H1 (cell line): ENCODE results near the gene CCNL2. TPM values are rescaled to one million over a fixed set of nuclear protein-coding genes. Genes with fewer than 3 reads are reported as not detected.
A peak's percentile ranks its signal among the peaks of the same experiment; 100 is the strongest.

Source experiments
- ASH2L ChIP-seq: fragments of 200-600, 300-600 bp; sonication (generic); IDR thresholded peaks from one replicate; pipeline ENCODE4 v1.7.1; 2017; ENCODE audit warnings: low read length
- BCL11A ChIP-seq, 2 experiments: IDR thresholded peaks; one replicate each; pipeline ENCODE4 v1.6.1; 2011; ENCODE audit warnings: low read depth in 2 of 2, low read length in 2 of 2, mild to moderate bottlenecking in 2 of 2
- CBX5 ChIP-seq: fragments of 300-800, 300-1000 bp; sonication (generic); IDR thresholded peaks from 2 replicates; pipeline ENCODE4 v1.7.1; 2016; ENCODE audit warnings: antibody characterized with exemption, low read length, low read depth
- CHD1 ChIP-seq: IDR thresholded peaks from 2 replicates; pipeline ENCODE4 v1.6.1; 2012; ENCODE audit warnings: low read depth, low read length, improper control_type of control experiment
- CHD2 ChIP-seq: IDR thresholded peaks from 2 replicates; pipeline ENCODE4 v1.6.1; 2012; ENCODE audit warnings: low read length, improper control_type of control experiment
- CREB1 ChIP-seq: IDR thresholded peaks from 2 replicates; pipeline ENCODE4 v1.6.1; 2012; ENCODE audit warnings: inconsistent platforms
- CTBP2 ChIP-seq: IDR thresholded peaks from 2 replicates; pipeline ENCODE4 v1.7.0; 2011; ENCODE audit warnings: borderline replicate concordance, mild to moderate bottlenecking, moderate library complexity, mixed read lengths, low read length; ENCODE audit not compliant: insufficient read depth, insufficient read length
- EGR1 ChIP-seq: IDR thresholded peaks from 2 replicates; pipeline ENCODE4 v1.6.1; 2011; ENCODE audit warnings: low read depth, low read length, borderline replicate concordance
- FOSL1 ChIP-seq: IDR thresholded peaks from 2 replicates; pipeline ENCODE4 v1.6.1; 2011; ENCODE audit warnings: mild to moderate bottlenecking, low read depth, low read length, moderate library complexity; ENCODE audit not compliant: insufficient read depth
- GABPA ChIP-seq: IDR thresholded peaks from 2 replicates; pipeline ENCODE4 v1.6.1; 2011; ENCODE audit warnings: mild to moderate bottlenecking, low read length, moderate library complexity, borderline replicate concordance; ENCODE audit not compliant: insufficient read depth
- JUN ChIP-seq: IDR thresholded peaks from 2 replicates; pipeline ENCODE4 v1.6.1; 2011; ENCODE audit warnings: low read depth, mild to moderate bottlenecking, improper control_type of control experiment, low read length
- JUND ChIP-seq: IDR thresholded peaks from 2 replicates; pipeline ENCODE4 v1.6.1; 2011; ENCODE audit warnings: mild to moderate bottlenecking, improper control_type of control experiment, low read length
- KDM5A ChIP-seq: fragments of 200-600 bp; IDR thresholded peaks from 2 replicates; pipeline ENCODE4 v1.7.1; 2012; ENCODE audit warnings: mild to moderate bottlenecking, low read length, inconsistent platforms, mixed read lengths
- NANOG ChIP-seq: IDR thresholded peaks from 2 replicates; pipeline ENCODE4 v1.6.1; 2011; ENCODE audit warnings: low read length, low read depth, mild to moderate bottlenecking, inconsistent platforms; ENCODE audit not compliant: insufficient read depth, poor library complexity, severe bottlenecking
- POLR2A ChIP-seq, 2 experiments: IDR thresholded peaks; 1 replicate in 1 of 2; 2 replicates in 1 of 2; pipeline ENCODE4 v1.6.1; 2011; ENCODE audit warnings: low read depth in 2 of 2, low read length in 2 of 2, mild to moderate bottlenecking in 2 of 2; ENCODE audit errors: control extremely low read depth in 1 of 2
- POLR2AphosphoS5 ChIP-seq: IDR thresholded peaks from 2 replicates; pipeline ENCODE4 v1.6.1; 2011; ENCODE audit warnings: low read depth, low read length
- RAD21 ChIP-seq, 2 experiments: IDR thresholded peaks in 1 of 2; conservative IDR thresholded peaks in 1 of 2; 2 replicates each; pipeline ENCODE4 v1.6.1; 2011; ENCODE audit warnings: low read depth in 2 of 2, low read length in 2 of 2, improper control_type of control experiment in 1 of 2, inconsistent platforms in 1 of 2, mild to moderate bottlenecking in 1 of 2, moderate library complexity in 1 of 2
- SAP30 ChIP-seq: fragments of 300-600 bp; sonication (generic); IDR thresholded peaks from 2 replicates; pipeline ENCODE4 v1.7.1; 2012; ENCODE audit warnings: low read length, moderate library complexity, mild to moderate bottlenecking, inconsistent platforms; ENCODE audit not compliant: insufficient read depth, insufficient replicate concordance
- SIN3A ChIP-seq, 2 experiments: IDR thresholded peaks in 1 of 2; conservative IDR thresholded peaks in 1 of 2; 2 replicates each; pipeline ENCODE4 v1.6.1; 2011 to 2012; ENCODE audit warnings: low read length in 2 of 2, improper control_type of control experiment in 1 of 2, low read depth in 1 of 2, mild to moderate bottlenecking in 1 of 2
- SIRT6 ChIP-seq: IDR thresholded peaks from one replicate; pipeline ENCODE4 v1.7.1; 2012; ENCODE audit warnings: low read length, inconsistent platforms
- SUZ12 ChIP-seq: fragments of 200-600 bp; sonication (generic); IDR thresholded peaks from 2 replicates; pipeline ENCODE4 v1.6.1; 2012; ENCODE audit warnings: mild to moderate bottlenecking, inconsistent platforms, low read length, moderate library complexity, mixed read lengths
- TEAD4 ChIP-seq: IDR thresholded peaks from 2 replicates; pipeline ENCODE4 v1.6.1; 2012; ENCODE audit warnings: low read depth, low read length, inconsistent platforms, mixed read lengths
- ZNF274 ChIP-seq: IDR thresholded peaks from 2 replicates; pipeline ENCODE4 v1.7.0; 2012; ENCODE audit warnings: low read length, borderline replicate concordance; ENCODE audit errors: extremely low read depth
- polyA plus RNA-seq, 7 experiments: library from polyadenylated mRNA; depleted of rRNA in 3 of 7; stranded (reverse) in 5 of 7; unstranded in 2 of 7; fragments of >200 nt in 5 of 7; fragments of 200-250 nt in 2 of 7; gene quantifications; 1 replicate in 5 of 7; 2 replicates in 1 of 7; 4 replicates in 1 of 7; pipeline versions ENCODE4 v1.2.1 to v1.2.3, GENCODE V29; 2011 to 2013; ENCODE audit warnings: missing spikeins in 2 of 7, mixed read lengths in 2 of 7
- total RNA-seq: library from RNA; stranded (reverse); fragmentation: NEBNext Ultra II Directional; extraction: Animal tissue kit (Norgen Biotek cat#: 25700); gene quantifications from 2 replicates; pipeline ENCODE4 v1.2.1, GENCODE V29; 2021
- TF ChIP-seq, protein P1 (sequence below): IDR thresholded peaks from 2 replicates; pipeline ENCODE4 v1.6.1; 2012; ENCODE audit warnings: inconsistent platforms

Gene CCNL2
- total and polyA plus RNA-seq, 2 of the 8 experiments (the other 6 are each of a cell fraction or from before 2014, with no cell fraction given) = 79.8 to 120 TPM

DNA sequence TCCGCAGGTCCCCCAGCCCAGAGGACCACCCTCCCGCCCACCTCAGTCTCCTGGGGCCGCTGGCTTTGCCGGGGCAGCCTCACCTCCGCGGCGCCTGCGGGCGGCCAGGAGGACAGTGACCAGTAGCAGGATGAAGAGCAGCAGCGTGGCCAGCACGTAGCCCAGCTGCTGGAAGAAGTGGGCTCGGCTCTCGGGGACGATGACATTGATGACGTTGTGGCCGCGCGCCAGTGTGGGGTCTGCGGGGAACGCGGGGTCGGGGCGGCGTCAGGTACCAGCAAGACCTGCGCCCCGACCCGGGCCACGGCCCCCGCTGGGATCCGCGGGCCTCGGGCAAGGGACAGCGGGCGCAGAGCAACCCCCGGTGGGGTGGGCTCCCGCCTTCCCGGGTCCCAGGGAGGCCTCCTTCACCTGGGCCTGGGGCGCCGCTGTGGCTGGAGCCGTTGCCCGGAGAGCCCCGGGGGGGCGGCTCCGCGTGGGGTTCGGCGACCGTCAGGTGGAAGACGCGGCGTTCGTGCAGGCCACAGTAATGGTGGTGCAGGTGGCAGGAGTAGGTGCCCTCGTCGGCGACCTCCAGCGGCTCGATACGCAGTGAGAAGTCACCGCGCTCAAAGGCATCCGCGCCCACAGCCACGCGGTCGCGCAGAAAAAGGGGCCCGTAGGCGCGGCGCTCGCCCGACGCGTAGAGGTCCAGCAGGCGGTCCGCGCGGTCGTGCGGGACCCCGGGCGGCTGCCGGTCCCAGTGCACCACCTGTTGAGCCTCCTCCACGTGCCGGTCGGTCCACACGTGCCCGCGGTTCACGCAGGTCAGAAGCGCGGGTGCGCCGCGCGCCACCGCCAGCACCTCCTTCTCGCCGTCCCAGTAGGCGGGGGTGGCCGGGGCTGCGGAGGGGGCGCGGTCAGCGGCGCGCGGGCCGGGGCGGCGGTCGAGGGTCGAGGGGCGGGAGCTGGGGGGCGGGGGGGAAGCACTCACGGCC is 44.6 kb downstream of the CCNL2 start (continued):
- TF ChIP-seq SAP30 (no peak), FOSL1 (no peak), ZNF274 (no peak), GABPA (no peak), SIRT6 (no peak), JUND (no peak), JUN (no peak), KDM5A (no peak), EGR1 (no peak), SIN3A (conservative IDR thresholded peaks at IDR 0.05 in 1 of 2, IDR thresholded peaks at IDR 0.05 in 1 of 2; ENCODE audit: low read depth in 1 of 2, low read length in 2 of 2) (no peak), SUZ12 (0 out of 2 replicates have a peak, but pooled peaks have one; percentile 37), RAD21 (IDR thresholded peaks at IDR 0.05 in 1 of 2, conservative IDR thresholded peaks at IDR 0.05 in 1 of 2; ENCODE audit: low read depth in 2 of 2, low read length in 2 of 2) (no peak), ASH2L (no peak), CBX5 (no peak), CHD2 (no peak), CHD1 (no peak), POLR2AphosphoS5 (no peak), CTBP2 (no peak), TEAD4 (no peak), BCL11A (IDR thresholded peaks at IDR 0.05; ENCODE audit: low read depth in 2 of 2, low read length in 2 of 2) (no peak), CREB1 (peak; percentile 78), NANOG (no peak), POLR2A (IDR thresholded peaks at IDR 0.05; ENCODE audit: control extremely low read depth in 1 of 2, low read depth in 2 of 2, low read length in 2 of 2) (no peak)
- TF ChIP-seq, protein P1, sequence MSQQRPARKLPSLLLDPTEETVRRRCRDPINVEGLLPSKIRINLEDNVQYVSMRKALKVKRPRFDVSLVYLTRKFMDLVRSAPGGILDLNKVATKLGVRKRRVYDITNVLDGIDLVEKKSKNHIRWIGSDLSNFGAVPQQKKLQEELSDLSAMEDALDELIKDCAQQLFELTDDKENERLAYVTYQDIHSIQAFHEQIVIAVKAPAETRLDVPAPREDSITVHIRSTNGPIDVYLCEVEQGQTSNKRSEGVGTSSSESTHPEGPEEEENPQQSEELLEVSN = peak; percentile 16
